Activated CD4-positive, alpha-beta T cell treated with anti-CD3 and anti-CD28 coated beads for 4 hours (primary cell): ENCODE data around the gene DGCR2.
"Not testable (repeated sequence)": the region's sequence is repeated elsewhere in the genome, so short reads cannot be mapped to it uniquely, and the experiment has no call there.

ENCODE experiments used
- DNase-seq, 2 donors: peaks; one replicate each; pipeline ENCODE4 v3.0.0-alpha.2; 2020

Gene DGCR2

GRCh38 chr22:19039448-19039780, 82.8 kb downstream of the DGCR2 start:
- DNase-seq: no peak

GRCh38 chr22:19038728-19039447, 83.3 kb downstream of the DGCR2 start:
- DNase-seq: no peak

GRCh38 chr22:19038164-19038546, 84.1 kb downstream of the DGCR2 start:
- DNase-seq: no peak

- no peak for DNase-seq
These were observed 84.7 kb downstream of the DGCR2 start for GRCh38 chr22:19037282-19038163.

- DNase-seq: no peak
These were observed 85.5 kb downstream of the DGCR2 start for GRCh38 chr22:19036523-19037273.

- no peak for DNase-seq
These were observed 86.0 kb downstream of the DGCR2 start for GRCh38 chr22:19036229-19036522.

- no peak for DNase-seq
These were observed 86.6 kb downstream of the DGCR2 start for GRCh38 chr22:19035474-19036228.

GRCh38 chr22:19035126-19035473, 87.1 kb downstream of the DGCR2 start:
- DNase-seq: not testable (repeated sequence)

- not testable (repeated sequence) for DNase-seq
These were observed 87.5 kb downstream of the DGCR2 start for GRCh38 chr22:19034724-19035120.

GRCh38 chr22:19034031-19034723, 88.0 kb downstream of the DGCR2 start:
- not testable (repeated sequence) for DNase-seq

- not testable (repeated sequence) for DNase-seq
These were observed 88.7 kb downstream of the DGCR2 start for GRCh38 chr22:19033568-19033905.

- DNase-seq: not testable (repeated sequence)
These were observed 89.2 kb downstream of the DGCR2 start for GRCh38 chr22:19032898-19033567.

GRCh38 chr22:19032156-19032785, 89.9 kb downstream of the DGCR2 start:
- DNase-seq: not testable (repeated sequence)

- not testable (repeated sequence) for DNase-seq
These were observed 91.3 kb downstream of the DGCR2 start for GRCh38 chr22:19030889-19031252.

GRCh38 chr22:19030226-19030888, 91.9 kb downstream of the DGCR2 start:
- DNase-seq: not testable (repeated sequence)

- DNase-seq: not testable (repeated sequence)
These were observed 92.8 kb downstream of the DGCR2 start for GRCh38 chr22:19029113-19030103.

- not testable (repeated sequence) for DNase-seq
These were observed 94.2 kb downstream of the DGCR2 start for GRCh38 chr22:19028060-19028455.

GRCh38 chr22:19027371-19028059, 94.7 kb downstream of the DGCR2 start:
- DNase-seq: not testable (repeated sequence)

- DNase-seq: not testable (repeated sequence)
These were observed 96.1 kb downstream of the DGCR2 start for GRCh38 chr22:19026080-19026479.
